Hematopoietic multipotent progenitor cell (in vitro differentiated cells): ENCODE results near the gene AQP1. TPM values are rescaled to one million over a fixed set of nuclear protein-coding genes. Genes with fewer than 3 reads are reported as not detected.

Experiments
- DNase-seq, 3 donors: peaks; one replicate each; pipeline ENCODE4 v3.0.0-alpha.2; 2011 to 2015; ENCODE audit warnings: low read depth in 2 of 3, low spot score in 2 of 3
- total RNA-seq: library from RNA; depleted of rRNA; stranded (reverse); fragments of >200 nt; gene quantifications from one replicate; pipeline ENCODE4 v1.2.3, GENCODE V29; 2012

The AQP1 gene
- total RNA-seq, 1 donor = 0.81 TPM

GRCh38 chr7:30905078-30906012 is 6.3 kb upstream of the AQP1 start:
- no peak for DNase-seq

- DNase-seq = no peak
These were observed 5.6 kb upstream of the AQP1 start for GRCh38 chr7:30906014-30906413.

GRCh38 chr7:30906515-30907240 is 5.0 kb upstream of the AQP1 start:
- DNase-seq = no peak

GRCh38 chr7:30907527-30908267 is 4.0 kb upstream of the AQP1 start:
- DNase-seq = no peak

GRCh38 chr7:30908681-30909080 is 3.0 kb upstream of the AQP1 start:
- DNase-seq = no peak

- no peak for DNase-seq
These were observed 2.2 kb upstream of the AQP1 start for GRCh38 chr7:30909431-30909830.

GRCh38 chr7:30910411-30911073 is 1.1 kb upstream of the AQP1 start:
- no peak for DNase-seq

GRCh38 chr7:30911133-30911532 is 520 bp upstream of the AQP1 start:
- DNase-seq = no peak

- no peak for DNase-seq
These were observed 523 bp downstream of the AQP1 start for GRCh38 chr7:30912021-30912730.

- no peak for DNase-seq
These were observed 1.0 kb downstream of the AQP1 start for GRCh38 chr7:30912731-30912985.

- DNase-seq = no peak
These were observed 1.5 kb downstream of the AQP1 start for GRCh38 chr7:30912986-30913811.

- no peak for DNase-seq
These were observed 2.3 kb downstream of the AQP1 start for GRCh38 chr7:30913821-30914515.

- no peak for DNase-seq
These were observed 2.9 kb downstream of the AQP1 start for GRCh38 chr7:30914596-30914995.

GRCh38 chr7:30915005-30915601 is 3.5 kb downstream of the AQP1 start:
- no peak for DNase-seq

GRCh38 chr7:30915751-30916150 is 4.1 kb downstream of the AQP1 start:
- no peak for DNase-seq

GRCh38 chr7:30916255-30916654 is 4.6 kb downstream of the AQP1 start:
- DNase-seq = no peak

- no peak for DNase-seq
These were observed 5.1 kb downstream of the AQP1 start for GRCh38 chr7:30916767-30917166.

- DNase-seq = no peak
These were observed 5.7 kb downstream of the AQP1 start for GRCh38 chr7:30917216-30917893.
